AG10803 (cell line): Measurements from ENCODE around the gene UST.
"Not testable (repeated sequence)": the region's sequence is repeated elsewhere in the genome, so short reads cannot be mapped to it uniquely, and the experiment has no call there.

ENCODE experiments used
- DNase-seq: peaks from one replicate; pipeline ENCODE4 v3.0.0; 2010; ENCODE audit warnings: low read depth
- H3K4me3 ChIP-seq: 2 replicates; pipeline ENCODE4 v1.5.1; 2011; ENCODE audit warnings: mild to moderate bottlenecking, low read length, control low read depth
- TF ChIP-seq, protein P1 (sequence below): conservative IDR thresholded peaks from 2 replicates; pipeline ENCODE4 v1.5.1; 2011; ENCODE audit warnings: mild to moderate bottlenecking, low read length, control low read depth, inconsistent platforms

The UST gene

DNA sequence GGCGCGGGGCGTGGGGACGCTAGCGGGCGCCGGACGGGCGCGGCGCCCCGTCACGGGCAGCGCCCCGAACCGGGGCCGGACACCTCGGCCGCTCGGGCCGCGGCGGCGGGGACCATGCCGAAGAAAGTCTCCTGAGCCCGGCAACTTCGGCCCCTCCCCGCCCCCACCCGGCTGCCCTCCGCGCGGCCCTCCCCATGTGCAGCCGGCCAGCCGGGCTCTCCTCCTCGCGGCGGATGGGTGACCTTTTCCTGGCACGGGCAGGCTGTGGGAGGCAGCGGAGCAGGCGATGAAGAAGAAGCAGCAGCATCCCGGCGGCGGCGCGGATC, 278 bp downstream of the UST start:
- peak overlapping the region; percentile 84 for H3K4me3 ChIP-seq
- TF ChIP-seq, protein P1, sequence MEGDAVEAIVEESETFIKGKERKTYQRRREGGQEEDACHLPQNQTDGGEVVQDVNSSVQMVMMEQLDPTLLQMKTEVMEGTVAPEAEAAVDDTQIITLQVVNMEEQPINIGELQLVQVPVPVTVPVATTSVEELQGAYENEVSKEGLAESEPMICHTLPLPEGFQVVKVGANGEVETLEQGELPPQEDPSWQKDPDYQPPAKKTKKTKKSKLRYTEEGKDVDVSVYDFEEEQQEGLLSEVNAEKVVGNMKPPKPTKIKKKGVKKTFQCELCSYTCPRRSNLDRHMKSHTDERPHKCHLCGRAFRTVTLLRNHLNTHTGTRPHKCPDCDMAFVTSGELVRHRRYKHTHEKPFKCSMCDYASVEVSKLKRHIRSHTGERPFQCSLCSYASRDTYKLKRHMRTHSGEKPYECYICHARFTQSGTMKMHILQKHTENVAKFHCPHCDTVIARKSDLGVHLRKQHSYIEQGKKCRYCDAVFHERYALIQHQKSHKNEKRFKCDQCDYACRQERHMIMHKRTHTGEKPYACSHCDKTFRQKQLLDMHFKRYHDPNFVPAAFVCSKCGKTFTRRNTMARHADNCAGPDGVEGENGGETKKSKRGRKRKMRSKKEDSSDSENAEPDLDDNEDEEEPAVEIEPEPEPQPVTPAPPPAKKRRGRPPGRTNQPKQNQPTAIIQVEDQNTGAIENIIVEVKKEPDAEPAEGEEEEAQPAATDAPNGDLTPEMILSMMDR: no peak
- DNase-seq: peak; percentile 57

DNA sequence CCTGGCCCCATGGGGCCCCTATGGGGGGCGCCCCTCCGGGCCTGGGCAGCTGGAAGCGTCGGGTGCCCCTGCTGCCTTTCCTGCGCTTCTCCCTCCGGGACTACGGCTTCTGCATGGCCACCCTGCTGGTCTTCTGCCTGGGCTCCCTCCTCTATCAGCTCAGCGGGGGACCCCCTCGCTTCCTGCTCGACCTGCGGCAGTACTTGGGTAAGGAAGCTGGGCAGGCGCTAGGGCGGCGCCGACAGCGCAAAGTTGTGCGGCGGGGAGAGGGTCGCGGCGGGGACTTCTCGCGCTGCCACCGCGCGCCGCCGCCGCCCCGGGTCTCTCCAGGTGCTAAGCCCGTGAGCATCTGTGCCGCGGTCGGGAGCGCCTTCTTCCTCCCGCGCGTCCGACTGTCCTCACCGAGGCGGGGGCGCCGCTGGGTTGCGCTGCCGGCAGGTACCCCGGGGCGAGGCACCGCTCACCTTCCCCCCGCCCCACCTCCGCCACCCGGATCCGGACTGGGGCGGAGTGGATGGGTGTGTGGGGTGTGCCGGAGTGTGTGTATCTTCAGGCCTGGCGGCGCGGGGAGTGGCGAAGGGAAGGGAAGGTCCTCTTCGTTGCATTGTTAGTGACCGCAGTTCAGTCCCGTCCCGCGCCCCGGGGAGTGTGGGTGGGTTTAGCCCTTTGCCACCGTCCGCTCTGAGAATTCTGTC, 788 bp downstream of the UST start:
- peak; percentile 32 for DNase-seq
- peak overlapping the region; percentile 84 for H3K4me3 ChIP-seq
- TF ChIP-seq, protein P1: no peak

DNA sequence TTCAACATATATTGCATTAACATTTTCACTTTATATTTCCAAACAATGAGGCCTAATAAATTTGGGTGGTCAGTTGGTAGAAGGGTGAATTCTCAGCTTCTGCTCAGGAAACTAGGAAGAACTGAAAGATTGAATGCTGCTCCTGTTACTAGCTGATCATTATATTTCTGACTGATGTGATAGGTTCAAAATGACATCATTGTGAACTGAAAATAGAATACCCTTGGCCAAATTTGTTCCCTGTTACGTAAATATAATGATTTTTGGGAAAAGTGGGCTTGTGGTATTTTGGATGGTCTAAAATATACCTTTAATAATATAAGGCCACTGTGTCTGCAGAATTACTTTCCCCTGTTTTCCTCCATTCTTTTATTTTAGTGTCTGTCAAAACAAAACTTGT, 2.8 kb downstream of the UST start:
- no peak overlapping the region for H3K4me3 ChIP-seq

DNA sequence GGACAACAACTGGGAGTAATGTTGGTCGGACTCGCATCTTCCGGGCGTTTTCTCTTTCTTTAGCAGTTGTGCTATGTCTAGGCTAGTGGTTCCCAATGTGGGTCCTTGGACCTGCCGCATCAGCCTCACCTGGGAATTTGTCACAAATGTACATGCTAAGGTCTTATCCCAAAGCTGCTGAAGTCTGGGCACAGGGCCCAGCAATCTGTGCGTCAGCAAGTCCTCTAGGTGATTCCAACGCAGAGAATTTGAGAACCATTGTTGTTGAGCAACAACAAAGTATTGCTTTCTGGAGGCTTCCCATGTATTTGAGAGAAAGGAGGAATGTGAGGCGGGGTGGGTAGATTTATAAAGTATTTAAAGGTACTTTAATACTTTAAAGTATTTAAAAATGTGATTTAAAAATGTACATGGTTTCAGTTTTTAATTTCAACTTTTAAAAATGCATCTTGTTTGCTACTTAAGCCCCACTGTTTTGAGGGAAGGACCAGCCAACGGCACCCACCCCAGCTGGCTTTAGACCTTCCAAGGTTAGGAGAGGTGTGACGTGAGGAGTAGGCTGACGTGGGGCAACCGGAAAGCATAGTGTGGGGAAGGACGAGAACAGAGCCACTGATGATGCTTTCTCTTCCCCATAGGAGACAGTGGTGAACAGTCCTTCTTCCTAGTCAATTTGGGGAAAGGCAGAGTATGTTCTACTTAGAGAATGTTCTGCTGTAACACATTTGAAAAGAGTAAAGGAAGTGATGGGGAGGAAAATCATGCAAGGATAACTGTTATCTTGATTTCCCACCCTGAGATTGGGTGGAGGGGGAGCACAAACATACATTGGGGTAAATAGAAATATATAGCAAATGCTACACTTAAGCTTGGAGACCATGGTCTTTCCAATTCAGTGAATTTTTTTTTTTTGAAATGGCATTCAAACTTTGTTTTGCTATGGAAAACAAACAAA, 4.3 kb downstream of the UST start:
- TF ChIP-seq, protein P1: no peak
- peak overlapping the region; percentile 13; the same call in 1 of the 2 replicates for H3K4me3 ChIP-seq
- peak; percentile 84 for DNase-seq

More for the DNA sequence above, 2.8 kb downstream of the UST start:
- TF ChIP-seq, protein P1: no peak
- no peak for DNase-seq

DNA sequence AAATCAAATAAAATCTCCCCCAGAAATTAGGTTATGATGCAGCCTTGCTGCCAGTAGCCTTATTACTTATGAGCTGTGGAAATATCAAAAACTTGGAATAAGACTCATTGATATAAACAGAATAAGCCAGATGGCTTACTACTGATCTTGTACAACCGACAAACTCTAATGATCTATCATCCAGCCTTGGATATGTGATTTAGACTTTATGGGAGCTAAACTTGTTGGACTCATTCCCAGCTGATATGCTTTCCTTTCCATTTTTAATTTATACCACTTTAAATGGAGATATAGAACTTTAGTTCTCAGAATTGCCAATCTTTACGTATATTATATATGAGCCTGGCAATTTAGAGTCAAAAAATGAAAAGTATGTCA, 5.0 kb downstream of the UST start:
- DNase-seq: no peak
- TF ChIP-seq, protein P1: no peak
- H3K4me3 ChIP-seq: no peak overlapping the region

DNA sequence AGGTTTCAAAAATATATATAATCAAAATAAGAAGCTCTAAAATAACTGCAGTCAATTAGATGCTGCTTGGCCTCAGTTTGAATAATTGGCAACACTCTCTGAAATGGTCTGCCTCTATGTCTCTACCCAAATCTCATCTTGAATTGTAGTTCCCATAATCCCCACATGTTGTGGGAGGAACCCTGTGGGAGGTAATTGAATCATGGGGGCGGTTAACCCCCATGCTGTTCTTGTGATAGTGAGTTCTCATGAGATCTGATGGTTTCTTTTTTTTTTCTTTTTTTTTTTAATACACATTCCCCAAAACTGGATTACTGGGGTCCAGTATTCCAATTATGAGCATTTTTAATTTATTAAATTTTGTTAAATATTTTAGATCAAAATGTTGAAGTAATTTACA, 8.5 kb downstream of the UST start:
- not testable (repeated sequence) for DNase-seq, H3K4me3 ChIP-seq

DNA sequence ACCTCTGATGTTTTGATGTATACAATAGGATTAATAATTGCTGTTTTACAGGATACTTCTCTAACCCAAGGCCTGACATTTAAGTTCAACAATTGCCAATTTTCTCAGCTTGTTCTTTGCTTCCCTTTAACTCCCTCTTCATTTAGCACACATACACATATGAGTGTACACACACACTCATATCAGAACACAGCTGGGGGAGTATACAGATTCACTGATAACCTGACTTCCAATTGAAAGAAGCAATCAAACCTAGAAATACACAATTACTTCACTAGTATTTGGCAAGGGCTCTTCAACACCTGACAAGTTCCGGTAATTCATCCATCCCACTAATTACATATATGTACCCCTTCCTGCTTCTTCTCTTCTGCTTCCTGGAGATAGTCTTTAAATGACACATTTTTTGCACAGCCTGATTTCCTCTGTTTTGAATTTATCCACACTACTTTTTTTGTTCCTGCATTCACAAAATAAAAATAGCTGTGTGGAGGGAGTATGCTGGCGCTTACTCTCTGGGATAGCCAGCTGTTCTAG, 11.2 kb downstream of the UST start:
- DNase-seq: no peak
- TF ChIP-seq, protein P1: no peak
- H3K4me3 ChIP-seq: no peak overlapping the region
